H1 (cell line): Measurements from ENCODE around the gene ENTPD1. TPM values are rescaled to one million over a fixed set of nuclear protein-coding genes. Genes with fewer than 3 reads are reported as not detected.
"Not testable (repeated sequence)": the region's sequence is repeated elsewhere in the genome, so short reads cannot be mapped to it uniquely, and the experiment has no call there.

Source experiments
- CTCF ChIA-PET: fragments of 300-600 bp; sonication (Branson Sonifier 250); formaldehyde crosslinking; loops from one replicate; lab custom pipeline; 2021; ENCODE audit not compliant: partially characterized antibody; lab: Charles Lee
- POLR2A ChIA-PET: fragments of 300-600 bp; sonication (Branson Sonifier 250); formaldehyde crosslinking; loops from one replicate; lab custom pipeline; 2021; ENCODE audit warnings: inconsistent platforms; ENCODE audit not compliant: partially characterized antibody; lab: Charles Lee
- DNase-seq, 2 experiments: peaks; one replicate each; pipeline versions ENCODE4 v3.0.0 to v3.0.0-alpha.2; 2010 to 2022; ENCODE audit warnings: low spot score in 2 of 2, low read depth in 1 of 2, mixed read lengths in 1 of 2
- FAIRE-seq: peaks from 2 replicates; lab custom pipeline; 2011; peaks lifted over from hg19 to GRCh38; lab: Jason Lieb, UNC
- H2AFZ ChIP-seq: 2 replicates; pipeline ENCODE4 v1.8.1; 2012; ENCODE audit warnings: low read length, inconsistent platforms
- H2AK5ac ChIP-seq: 2 replicates; pipeline ENCODE4 v1.6.1; 2013; ENCODE audit warnings: low read depth, low read length
- H2BK120ac ChIP-seq: replicated peaks from 2 replicates; pipeline ENCODE3; 2013; ENCODE audit warnings: low read depth, low read length, inconsistent platforms
- H2BK12ac ChIP-seq: 2 replicates; pipeline ENCODE4 v1.6.1; 2013; ENCODE audit warnings: low read depth, low read length
- H2BK15ac ChIP-seq: 2 replicates; pipeline ENCODE4 v1.6.1; 2013; ENCODE audit warnings: low read length
- H2BK20ac ChIP-seq: 2 replicates; pipeline ENCODE4 v1.6.1; 2013; ENCODE audit warnings: low read length
- H2BK5ac ChIP-seq: 2 replicates; pipeline ENCODE4 v1.6.1; 2013; ENCODE audit warnings: low read depth, low read length
- H3K14ac ChIP-seq: 2 replicates; pipeline ENCODE4 v1.6.1; 2013; ENCODE audit warnings: inconsistent platforms; ENCODE audit not compliant: insufficient read length
- H3K18ac ChIP-seq: 2 replicates; pipeline ENCODE4 v1.6.1; 2013; ENCODE audit warnings: low read length; ENCODE audit errors: extremely low read depth
- H3K23ac ChIP-seq: 2 replicates; pipeline ENCODE4 v1.6.1; 2013; ENCODE audit warnings: inconsistent platforms; ENCODE audit not compliant: insufficient read length
- H3K23me2 ChIP-seq: 2 replicates; pipeline ENCODE4 v1.6.1; 2013; ENCODE audit warnings: low read depth, low read length
- H3K27ac ChIP-seq: 2 replicates; pipeline ENCODE4 v1.6.1; 2011; ENCODE audit warnings: low read depth, low read length, inconsistent platforms
- H3K27me3 ChIP-seq, 4 experiments: replicated peaks in 1 of 4; 1 replicate in 1 of 4; 2 replicates in 3 of 4; pipeline versions ENCODE4 v1.6.1 to v1.8.1; 2011 to 2013; ENCODE audit warnings: low read length in 3 of 4, mild to moderate bottlenecking in 3 of 4, inconsistent platforms in 2 of 4, mixed read lengths in 2 of 4, moderate library complexity in 1 of 4; ENCODE audit not compliant: control insufficient read depth in 3 of 4, insufficient read depth in 3 of 4; ENCODE audit errors: extremely low read depth in 1 of 4
- H3K36me3 ChIP-seq, 4 experiments: 2 replicates each; pipeline versions ENCODE4 v1.6.1 to v1.8.1; 2011 to 2013; ENCODE audit warnings: mild to moderate bottlenecking in 4 of 4, low read length in 3 of 4, moderate library complexity in 2 of 4, control low read depth in 1 of 4, inconsistent platforms in 1 of 4; ENCODE audit not compliant: insufficient read depth in 4 of 4, control insufficient read depth in 2 of 4
- H3K4ac ChIP-seq: replicated peaks from 2 replicates; pipeline ENCODE3; 2013; ENCODE audit warnings: low read length, low read depth, mixed read lengths, inconsistent platforms; ENCODE audit not compliant: insufficient read length
- H3K4me1 ChIP-seq, 4 experiments: replicated peaks in 1 of 4; 1 replicate in 1 of 4; 2 replicates in 3 of 4; pipeline versions ENCODE4 v1.6.1 to v1.8.1; 2011 to 2013; ENCODE audit warnings: low read length in 3 of 4, inconsistent platforms in 2 of 4, mixed read lengths in 1 of 4; ENCODE audit not compliant: insufficient read depth in 4 of 4, control insufficient read depth in 3 of 4
- H3K4me2 ChIP-seq, 2 experiments: 2 replicates each; pipeline versions ENCODE4 v1.6.1 to v1.8.1; 2011 to 2013; ENCODE audit warnings: low read depth in 2 of 2, low read length in 2 of 2, control low read depth in 1 of 2, inconsistent platforms in 1 of 2, mild to moderate bottlenecking in 1 of 2; ENCODE audit not compliant: insufficient read depth in 1 of 2
- H3K4me3 ChIP-seq, 4 experiments: fragments of 200-600, 300-600 bp in 1 of 4; sonication (generic), shearing (Covaris generic), sonication (Bioruptor Twin) in 1 of 4; 2 replicates each; pipeline versions ENCODE4 v1.5.1 to v1.8.1; 2011 to 2016; ENCODE audit warnings: low read length in 4 of 4, low read depth in 3 of 4, control low read depth in 2 of 4, inconsistent platforms in 2 of 4, mild to moderate bottlenecking in 2 of 4, mixed read lengths in 1 of 4, moderate library complexity in 1 of 4; ENCODE audit not compliant: insufficient read depth in 2 of 4; ENCODE audit errors: extremely low read depth in 1 of 4
- H3K56ac ChIP-seq: replicated peaks from 2 replicates; pipeline ENCODE3; 2013; ENCODE audit warnings: low read depth, mild to moderate bottlenecking, mixed read lengths, low read length, inconsistent platforms; ENCODE audit not compliant: insufficient read length
- H3K79me1 ChIP-seq: 2 replicates; pipeline ENCODE4 v1.6.1; 2013; ENCODE audit warnings: low read depth, low read length, control low read depth
- H3K79me2 ChIP-seq, 2 experiments: 2 replicates each; pipeline versions ENCODE4 v1.6.1 to v1.8.1; 2012 to 2013; ENCODE audit warnings: low read length in 2 of 2, mild to moderate bottlenecking in 2 of 2, inconsistent platforms in 1 of 2; ENCODE audit not compliant: insufficient read depth in 2 of 2, control insufficient read depth in 1 of 2
- H3K9ac ChIP-seq, 4 experiments: replicated peaks in 1 of 4; 1 replicate in 1 of 4; 2 replicates in 3 of 4; pipeline versions ENCODE4 v1.6.1 to v1.8.1; 2011 to 2013; ENCODE audit warnings: low read depth in 3 of 4, low read length in 3 of 4, control low read depth in 2 of 4, mild to moderate bottlenecking in 2 of 4, moderate library complexity in 2 of 4, inconsistent platforms in 1 of 4; ENCODE audit errors: extremely low read depth in 1 of 4
- H3K9me3 ChIP-seq, 2 experiments: 2 replicates each; pipeline versions ENCODE4 v1.6.1 to v1.8.1; 2012 to 2013; ENCODE audit warnings: mild to moderate bottlenecking in 2 of 2, moderate library complexity in 2 of 2, control low read depth in 1 of 2, inconsistent platforms in 1 of 2, low read depth in 1 of 2, low read length in 1 of 2, mixed read lengths in 1 of 2; ENCODE audit not compliant: insufficient read depth in 2 of 2
- H4K20me1 ChIP-seq, 2 experiments: replicated peaks in 1 of 2; 2 replicates each; pipeline versions ENCODE3 to v1.8.1; 2011 to 2013; ENCODE audit warnings: inconsistent platforms in 2 of 2, low read length in 2 of 2, mild to moderate bottlenecking in 1 of 2; ENCODE audit not compliant: insufficient read depth in 2 of 2, control insufficient read depth in 1 of 2
- H4K5ac ChIP-seq: 2 replicates; pipeline ENCODE4 v1.6.1; 2013; ENCODE audit warnings: low read length, low read depth, mixed read lengths, inconsistent platforms; ENCODE audit not compliant: insufficient read length
- H4K8ac ChIP-seq: 2 replicates; pipeline ENCODE4 v1.8.0; 2013; ENCODE audit warnings: mild to moderate bottlenecking, moderate library complexity, low read length, inconsistent platforms; ENCODE audit not compliant: insufficient read depth; ENCODE audit errors: extremely low read depth
- H4K91ac ChIP-seq: replicated peaks from 2 replicates; pipeline ENCODE3; 2013; ENCODE audit warnings: low read length, mixed read lengths, inconsistent platforms; ENCODE audit not compliant: insufficient read length
- polyA plus RNA-seq, 7 experiments: library from polyadenylated mRNA; depleted of rRNA in 3 of 7; stranded (reverse) in 5 of 7; unstranded in 2 of 7; fragments of >200 nt in 5 of 7; fragments of 200-250 nt in 2 of 7; gene quantifications; 1 replicate in 5 of 7; 2 replicates in 1 of 7; 4 replicates in 1 of 7; pipeline versions ENCODE4 v1.2.1 to v1.2.3, GENCODE V29; 2011 to 2013; ENCODE audit warnings: missing spikeins in 2 of 7, mixed read lengths in 2 of 7
- total RNA-seq: library from RNA; stranded (reverse); fragmentation: NEBNext Ultra II Directional; extraction: Animal tissue kit (Norgen Biotek cat#: 25700); gene quantifications from 2 replicates; pipeline ENCODE4 v1.2.1, GENCODE V29; 2021

Gene ENTPD1
- total and polyA plus RNA-seq, 2 of the 8 experiments (the other 6 are each of a cell fraction or from before 2014, with no cell fraction given), result 2.2 to 2.5 TPM

DNA sequence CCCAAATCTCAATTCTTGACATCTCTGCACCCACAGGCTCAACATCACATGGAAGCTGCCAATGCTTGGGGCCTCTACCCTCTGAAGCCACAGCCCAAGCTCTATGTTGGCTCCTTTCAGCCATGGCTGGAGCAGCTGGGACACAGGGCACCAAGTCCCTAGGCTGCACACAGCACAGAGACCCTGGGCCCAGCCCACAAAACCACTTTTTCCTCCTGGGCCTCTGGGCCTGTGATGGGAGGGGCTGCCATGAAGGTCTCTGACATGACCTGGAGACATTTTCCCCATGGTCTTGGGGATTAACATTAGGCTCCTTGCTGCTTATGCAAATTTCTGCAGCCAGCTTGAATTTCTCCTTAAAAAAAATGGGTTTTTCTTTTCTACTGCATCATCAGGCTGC, 118.8 kb downstream of the ENTPD1 start:
- H3K36me3 ChIP-seq, result peaks cover 0 to 28% (median 4%) of the 10 kb centered on the region in 4 experiments; a peak in 6 of 8 replicates
- H3K4me2 ChIP-seq, H2AK5ac ChIP-seq, H4K20me1 ChIP-seq, H3K4me3 ChIP-seq, H3K56ac ChIP-seq, H2AFZ ChIP-seq, H3K79me1 ChIP-seq, H3K27ac ChIP-seq, H3K4ac ChIP-seq, H4K8ac ChIP-seq, H2BK15ac ChIP-seq, H3K18ac ChIP-seq, H3K14ac ChIP-seq, H2BK5ac ChIP-seq, H3K4me1 ChIP-seq, FAIRE-seq, H2BK120ac ChIP-seq, H3K79me2 ChIP-seq, POLR2A ChIA-PET, H3K9ac ChIP-seq, H3K23ac ChIP-seq, H3K27me3 ChIP-seq, H2BK20ac ChIP-seq, H3K23me2 ChIP-seq, H4K91ac ChIP-seq, H2BK12ac ChIP-seq, H4K5ac ChIP-seq, DNase-seq: not testable (repeated sequence)
- CTCF ChIA-PET, result interaction anchor here (2.2 kb wide), 1 partner anchor 10 kb away, joined by 5 read pairs; no protein-coding TSS in a partner anchor
- peaks cover 8 to 15% of the 10 kb centered on the region in 2 experiments for H3K9me3 ChIP-seq
